Lower lobe of right lung (tissue), 2 donors: Measurements from ENCODE around the gene C19orf33. TPM values are rescaled to one million over a fixed set of nuclear protein-coding genes. Genes with fewer than 3 reads are reported as not detected.

ENCODE experiments used
- ATAC-seq, 2 donors: fragments of 200-7000 bp; cut with Tn5 transposase; one replicate each; pipeline ENCODE4 v1.9.1; 2020 to 2022; ENCODE audit warnings: mild to moderate bottlenecking in 2 of 2, moderate library complexity in 2 of 2
- DNase-seq: peaks from one replicate; pipeline ENCODE4 v3.0.0-alpha.2; 2020
- H3K27ac ChIP-seq: fragments of 200-600 bp; one replicate; pipeline ENCODE4 v1.8.0; 2022
- H3K27me3 ChIP-seq: fragments of 200-600 bp; one replicate; pipeline ENCODE4 v1.8.0; 2022; ENCODE audit warnings: low read depth
- H3K36me3 ChIP-seq: fragments of 200-600 bp; one replicate; pipeline ENCODE4 v1.8.0; 2022; ENCODE audit warnings: mild to moderate bottlenecking
- H3K4me1 ChIP-seq: fragments of 200-600 bp; one replicate; pipeline ENCODE4 v1.8.0; 2022
- H3K4me3 ChIP-seq: fragments of 200-600 bp; one replicate; pipeline ENCODE4 v1.8.0; 2022; ENCODE audit warnings: mild to moderate bottlenecking
- H3K9me3 ChIP-seq: fragments of 200-600 bp; one replicate; pipeline ENCODE4 v1.8.0; 2022
- CTCF ChIP-seq: fragments of 200-600 bp; IDR thresholded peaks from one replicate; pipeline ENCODE4 v1.8.0; 2022; ENCODE audit warnings: antibody characterized with exemption, mild to moderate bottlenecking
- intact Hi-C: fragments of 100-400 bp; cut with DNase I; formaldehyde crosslinking; loops from one replicate; pipeline ENCODE4 v1.11.0; 2022
- total RNA-seq: library from RNA; stranded (reverse); fragmentation: NEBNext Ultra II Directional; extraction: Animal tissue kit (Norgen Biotek cat#: 25700); gene quantifications from one replicate; pipeline ENCODE4 v1.2.1, GENCODE V29; 2021
- donor health status: DM: no; HTN: yes; CAD: no; lungs with severe emphysema.

The C19orf33 gene
- total RNA-seq, 1 donor from 2014 or later: 35.6 TPM

- Histone ChIP-seq H3K4me3 (no peak overlapping the region), H3K4me1 (peaks cover 17% of the 10 kb centered on the region), H3K27me3 (no peaks in the 10 kb centered on the region), H3K9me3 (no peaks in the 10 kb centered on the region), H3K36me3 (peaks cover 46% of the 10 kb centered on the region), H3K27ac (no peak overlapping the region)
- DNase-seq (no peak), ATAC-seq (peak in 1 of 2 donors; percentile 5)
- TF ChIP-seq CTCF: no peak
- intact Hi-C loops: no loop called here
These were observed 22.5 kb downstream of the C19orf33 start for GRCh38 chr19:38326591-38326990.

- no peaks in the 10 kb centered on the region for H3K27me3 ChIP-seq
- H3K4me1 ChIP-seq: no peaks in the 10 kb centered on the region
- no peak overlapping the region for H3K4me3 ChIP-seq
- no peak for ATAC-seq
- no peak overlapping the region for H3K27ac ChIP-seq
- no peak for TF ChIP-seq CTCF
- peaks cover 40% of the 10 kb centered on the region for H3K36me3 ChIP-seq
- no peaks in the 10 kb centered on the region for H3K9me3 ChIP-seq
- DNase-seq: no peak
- intact Hi-C loops: no loop called here
These were observed 25.6 kb downstream of the C19orf33 start for GRCh38 chr19:38329651-38330050.

GRCh38 chr19:38331728-38332127 lies 27.7 kb downstream of the C19orf33 start:
- Histone ChIP-seq H3K4me1 (peaks cover 5% of the 10 kb centered on the region), H3K27me3 (no peaks in the 10 kb centered on the region), H3K27ac (no peak overlapping the region), H3K9me3 (no peaks in the 10 kb centered on the region), H3K36me3 (peaks cover 20% of the 10 kb centered on the region), H3K4me3 (no peak overlapping the region)
- DNase-seq (no peak), ATAC-seq (no peak)
- TF ChIP-seq CTCF: no peak
- intact Hi-C loops: no loop called here

- no peaks in the 10 kb centered on the region for H3K27me3 ChIP-seq
- no peak for DNase-seq
- peaks cover 14% of the 10 kb centered on the region for H3K4me1 ChIP-seq
- no peaks in the 10 kb centered on the region for H3K9me3 ChIP-seq
- no peak overlapping the region for H3K4me3 ChIP-seq
- no peak for ATAC-seq
- H3K27ac ChIP-seq: no peak overlapping the region
- H3K36me3 ChIP-seq: peaks cover 5% of the 10 kb centered on the region
- intact Hi-C loops: no loop called here
- TF ChIP-seq CTCF: no peak
These were observed 29.2 kb downstream of the C19orf33 start for GRCh38 chr19:38333245-38333644.

- intact Hi-C loops: no loop called here
- DNase-seq (peak; percentile 98), ATAC-seq (peak; percentile 93)
- H3K9me3 ChIP-seq: no peaks in the 10 kb centered on the region
- peak overlapping the region; percentile 65 for H3K4me3 ChIP-seq
- H3K27ac ChIP-seq: peak overlapping the region; percentile 82
- peaks cover 4% of the 10 kb centered on the region for H3K36me3 ChIP-seq
- no peak for TF ChIP-seq CTCF
- no peaks in the 10 kb centered on the region for H3K27me3 ChIP-seq
- peaks cover 20% of the 10 kb centered on the region for H3K4me1 ChIP-seq
These were observed 32.0 kb downstream of the C19orf33 start for GRCh38 chr19:38335949-38336637.
